ENCODE measurements around the gene ADORA1. TPM values are rescaled to one million over a fixed set of nuclear protein-coding genes. Genes with fewer than 3 reads are reported as not detected.

Gene ADORA1
- polyA plus RNA-seq, 1 experiment, result 2.4 TPM

- ChIA-PET CTCF (interaction anchor here (0.6 to 9.6 kb wide), 5 partner anchors 9 to 31 kb away, joined by 3 to 67 read pairs (median 7); partner anchors contain the start of gene ADORA1), POLR2A (no interaction called here)
- Histone ChIP-seq H3K27me3 (ENCODE audit: control insufficient read depth, insufficient read depth, low read length) (no peaks in the 10 kb centered on the region), H3K4me3 (ENCODE audit: low read depth, low read length) (no peak overlapping the region), H3K36me3 (ENCODE audit: control insufficient read depth, insufficient read depth, low read length) (no peaks in the 10 kb centered on the region)
- no peak for DNase-seq (ENCODE audit: low read depth)
- TF ChIP-seq CTCF (IDR thresholded peaks at IDR 0.05; ENCODE audit: insufficient read depth, low read depth, low read length), result no peak
These were observed 14.6 kb downstream of the ADORA1 start for GRCh38 chr1:203142124-203142523.

- Histone ChIP-seq H3K36me3 (ENCODE audit: control insufficient read depth, insufficient read depth, low read length) (no peaks in the 10 kb centered on the region), H3K27me3 (ENCODE audit: control insufficient read depth, insufficient read depth, low read length) (no peaks in the 10 kb centered on the region), H3K4me3 (ENCODE audit: low read depth, low read length) (no peak overlapping the region)
- no peak for DNase-seq (ENCODE audit: low read depth)
- ChIA-PET POLR2A (no interaction called here), CTCF (interaction anchor here (0.6 to 9.6 kb wide), 5 partner anchors 10 to 125 kb away, joined by 3 to 67 read pairs (median 4); partner anchors contain the start of gene ADORA1)
- no peak for TF ChIP-seq CTCF (IDR thresholded peaks at IDR 0.05; ENCODE audit: insufficient read depth, low read depth, low read length)
These were observed 15.3 kb downstream of the ADORA1 start for GRCh38 chr1:203142684-203143408.

- CTCF ChIA-PET, result interaction anchor here (1.3 to 9.6 kb wide), 5 partner anchors 11 to 85 kb away, joined by 3 to 67 read pairs (median 3); partner anchors contain the start of gene ADORA1
- POLR2A ChIA-PET, result no interaction called here
- H3K4me3 ChIP-seq (ENCODE audit: low read depth, low read length), result no peak overlapping the region
- no peak for TF ChIP-seq CTCF (IDR thresholded peaks at IDR 0.05; ENCODE audit: insufficient read depth, low read depth, low read length)
- no peak for DNase-seq (ENCODE audit: low read depth)
- H3K27me3 ChIP-seq (ENCODE audit: control insufficient read depth, insufficient read depth, low read length), result no peaks in the 10 kb centered on the region
- H3K36me3 ChIP-seq (ENCODE audit: control insufficient read depth, insufficient read depth, low read length), result no peaks in the 10 kb centered on the region
These were observed 16.1 kb downstream of the ADORA1 start for GRCh38 chr1:203143641-203144040.

- POLR2A ChIA-PET, result no interaction called here
- no peak overlapping the region for H3K4me3 ChIP-seq (ENCODE audit: low read depth, low read length)
- DNase-seq (ENCODE audit: low read depth), result peak; percentile 10
- TF ChIP-seq CTCF (IDR thresholded peaks at IDR 0.05; ENCODE audit: insufficient read depth, low read depth, low read length), result no peak
- CTCF ChIA-PET, result interaction anchor here (0.9 to 9.6 kb wide), 5 partner anchors 9 to 105 kb away, joined by 3 to 67 read pairs (median 3); partner anchors contain the start of gene ADORA1
- H3K36me3 ChIP-seq (ENCODE audit: control insufficient read depth, insufficient read depth, low read length), result no peaks in the 10 kb centered on the region
- no peaks in the 10 kb centered on the region for H3K27me3 ChIP-seq (ENCODE audit: control insufficient read depth, insufficient read depth, low read length)
These were observed 17.1 kb downstream of the ADORA1 start for GRCh38 chr1:203144661-203145060.

GRCh38 chr1:203145321-203146041, 18.0 kb downstream of the ADORA1 start:
- CTCF ChIA-PET, result interaction anchor here (2.3 to 9.6 kb wide), 2 partner anchors 18 to 26 kb away, joined by 8 to 67 read pairs; partner anchors contain the start of gene ADORA1
- Histone ChIP-seq H3K36me3 (ENCODE audit: control insufficient read depth, insufficient read depth, low read length) (no peaks in the 10 kb centered on the region), H3K4me3 (ENCODE audit: low read depth, low read length) (no peak overlapping the region), H3K27me3 (ENCODE audit: control insufficient read depth, insufficient read depth, low read length) (no peaks in the 10 kb centered on the region)
- no peak for TF ChIP-seq CTCF (IDR thresholded peaks at IDR 0.05; ENCODE audit: insufficient read depth, low read depth, low read length)
- no peak for DNase-seq (ENCODE audit: low read depth)
- POLR2A ChIA-PET, result no interaction called here
